Liver (tissue), 9 donors: ENCODE measurements around the gene TBC1D5. TPM values are rescaled to one million over a fixed set of nuclear protein-coding genes. Genes with fewer than 3 reads are reported as not detected.

ENCODE experiments used
- DNase-seq: peaks from one replicate; pipeline ENCODE4 v3.0.0-alpha.2; 2017; ENCODE audit warnings: low spot score
- H3K27ac ChIP-seq, 2 donors: one replicate each; pipeline ENCODE4 v1.7.0; 2013; ENCODE audit warnings: inconsistent platforms in 2 of 2, low read length in 2 of 2, control low read depth in 1 of 2, low read depth in 1 of 2, mild to moderate bottlenecking in 1 of 2
- H3K27me3 ChIP-seq, 4 donors: one replicate each; pipeline versions ENCODE4 v1.6.1 to v1.7.0; 2013; ENCODE audit warnings: low read length in 3 of 4, inconsistent platforms in 1 of 4, mild to moderate bottlenecking in 1 of 4, moderate library complexity in 1 of 4; ENCODE audit not compliant: control insufficient read depth in 4 of 4, insufficient read depth in 4 of 4
- H3K36me3 ChIP-seq, 4 donors: one replicate each; pipeline versions ENCODE4 v1.6.1 to v1.7.0; 2013; ENCODE audit warnings: low read length in 3 of 4, mild to moderate bottlenecking in 3 of 4, low read depth in 1 of 4, moderate library complexity in 1 of 4; ENCODE audit not compliant: control insufficient read depth in 4 of 4, insufficient read depth in 3 of 4
- H3K4me1 ChIP-seq, 4 donors: one replicate each; pipeline versions ENCODE4 v1.6.1 to v1.7.0; 2013; ENCODE audit warnings: low read length in 3 of 4, mild to moderate bottlenecking in 3 of 4, moderate library complexity in 1 of 4; ENCODE audit not compliant: control insufficient read depth in 4 of 4, insufficient read depth in 4 of 4
- H3K4me3 ChIP-seq, 3 donors: one replicate each; pipeline versions ENCODE4 v1.6.1 to v1.7.0; 2013; ENCODE audit warnings: low read length in 3 of 3, control low read depth in 1 of 3, low read depth in 1 of 3, mild to moderate bottlenecking in 1 of 3
- H3K9ac ChIP-seq, 2 donors: one replicate each; pipeline ENCODE4 v1.7.0; 2013; ENCODE audit warnings: low read length in 2 of 2, mild to moderate bottlenecking in 2 of 2, moderate library complexity in 2 of 2, control low read depth in 1 of 2, low read depth in 1 of 2
- H3K9me3 ChIP-seq, 4 donors: one replicate each; pipeline versions ENCODE4 v1.6.1 to v1.7.0; 2013; ENCODE audit warnings: low read length in 3 of 4; ENCODE audit not compliant: control insufficient read depth in 4 of 4
- CTCF ChIP-seq: fragments of 150-350 bp; IDR thresholded peaks from 2 replicates; pipeline ENCODE4 v1.5.1; 2017; ENCODE audit warnings: improper control_type of control experiment, low read depth, low read length; ENCODE audit not compliant: missing input control
- FOXA1 ChIP-seq: IDR thresholded peaks from 2 replicates; pipeline ENCODE4 v1.6.1; 2016; ENCODE audit warnings: antibody characterized with exemption
- FOXA2 ChIP-seq: IDR thresholded peaks from 2 replicates; pipeline ENCODE4 v1.6.1; 2016; ENCODE audit warnings: antibody characterized with exemption
- GABPA ChIP-seq, 2 donors: IDR thresholded peaks in 1 of 2; conservative IDR thresholded peaks in 1 of 2; 2 replicates each; pipeline ENCODE4 v1.6.1; 2016; ENCODE audit warnings: antibody characterized with exemption in 2 of 2, mild to moderate bottlenecking in 1 of 2, moderate library complexity in 1 of 2
- HNF4A ChIP-seq, 2 donors: conservative IDR thresholded peaks; 2 replicates each; pipeline ENCODE4 v1.6.1; 2016; ENCODE audit warnings: antibody characterized with exemption in 2 of 2, mild to moderate bottlenecking in 2 of 2
- HNF4G ChIP-seq: IDR thresholded peaks from 2 replicates; pipeline ENCODE4 v1.6.1; 2016; ENCODE audit warnings: antibody characterized with exemption
- JUND ChIP-seq, 2 donors: IDR thresholded peaks; 2 replicates each; pipeline ENCODE4 v1.6.1; 2016; ENCODE audit warnings: antibody characterized with exemption in 2 of 2
- NR2F2 ChIP-seq: IDR thresholded peaks from 2 replicates; pipeline ENCODE4 v1.6.1; 2016; ENCODE audit warnings: antibody characterized with exemption
- RAD21 ChIP-seq, 2 donors: IDR thresholded peaks; 2 replicates each; pipeline ENCODE4 v1.6.1; 2016; ENCODE audit warnings: antibody characterized with exemption in 2 of 2, mild to moderate bottlenecking in 2 of 2
- RXRA ChIP-seq, 2 donors: IDR thresholded peaks; 2 replicates each; pipeline ENCODE4 v1.6.1; 2017 to 2018; ENCODE audit warnings: antibody characterized with exemption in 2 of 2, mild to moderate bottlenecking in 1 of 2
- YY1 ChIP-seq: IDR thresholded peaks from 2 replicates; pipeline ENCODE4 v1.6.1; 2016; ENCODE audit warnings: antibody characterized with exemption, mild to moderate bottlenecking
- WGBS: extraction: QIAGEN DNeasy Blood & Tissue Kit; methylation state at CpG from one replicate; pipeline ENCODE4 v1.1.7; 2013; 5-methylcytosine and 5-hydroxymethylcytosine counted together
- polyA plus RNA-seq, 2 donors: library from polyadenylated mRNA; stranded (reverse) in 1 of 2; unstranded in 1 of 2; fragments of 200-250 nt in 1 of 2; fragments of >200 nt in 1 of 2; fragmentation: Nextera tagmentation in 1 of 2; extraction: Ambion mirVana in 1 of 2; gene quantifications; one replicate each; pipeline versions ENCODE4 v1.2.1 to v1.2.3, GENCODE V29; 2013 to 2015
- total RNA-seq, 2 donors: library from RNA; depleted of rRNA; stranded (reverse); fragments of >200 nt; gene quantifications; one replicate each; pipeline ENCODE4 v1.2.3, GENCODE V29; 2014
- TF ChIP-seq, protein P1 (sequence below): IDR thresholded peaks from 2 replicates; pipeline ENCODE4 v1.6.1; 2016; ENCODE audit warnings: antibody characterized with exemption
- TF ChIP-seq, protein P2 (sequence below): IDR thresholded peaks from 2 replicates; pipeline ENCODE4 v1.6.1; 2016; ENCODE audit warnings: antibody characterized with exemption
- TF ChIP-seq, protein P3 (sequence below): IDR thresholded peaks from 2 replicates; pipeline ENCODE4 v1.6.1; 2016; ENCODE audit warnings: antibody characterized with exemption, mild to moderate bottlenecking
- donor health status: healthy.
- donor health status: healthy.
- donor health status: healthy.
- donor health status: healthy.
- donor health status: healthy.

TBC1D5 gene
- total and polyA plus RNA-seq, 4 donors, result 9.1 to 45.6 (median 25.6) TPM

GRCh38 chr3:17356585-17356984 is 385.8 kb downstream of the TBC1D5 start:
- no peaks in the 10 kb centered on the region for H3K4me1 ChIP-seq
- TF ChIP-seq RAD21 (IDR thresholded peaks at IDR 0.05), result no peak
- no peak for TF ChIP-seq YY1
- TF ChIP-seq FOXA2, result no peak
- TF ChIP-seq RXRA (IDR thresholded peaks at IDR 0.05), result no peak
- no peak for TF ChIP-seq NR2F2
- no peak for TF ChIP-seq FOXA1
- TF ChIP-seq GABPA (IDR thresholded peaks at IDR 0.05 in 1 of 2, conservative IDR thresholded peaks at IDR 0.05 in 1 of 2), result no peak
- DNase-seq, result no peak

DNA sequence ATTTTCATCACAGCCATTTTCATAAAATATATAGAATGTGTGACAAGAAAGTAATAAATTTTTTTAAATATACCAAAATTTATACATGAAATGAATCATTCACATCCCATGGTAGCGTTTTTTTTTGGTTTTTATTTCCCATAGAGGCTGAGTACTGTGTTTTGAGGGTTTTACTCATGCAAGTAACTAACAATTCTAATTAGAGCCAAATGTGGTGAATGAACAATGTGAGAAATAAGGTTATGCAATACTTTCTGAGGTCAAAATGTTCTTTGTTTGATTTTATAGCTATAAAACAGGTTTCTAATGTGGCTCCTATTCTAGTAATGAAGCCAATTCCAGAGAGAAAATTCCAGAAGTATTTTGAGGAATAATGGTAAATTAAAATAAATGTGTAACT is 386.8 kb downstream of the TBC1D5 start:
- no peaks in the 10 kb centered on the region for H3K9me3 ChIP-seq
- no peak overlapping the region for H3K27ac ChIP-seq
- no peaks in the 10 kb centered on the region for H3K4me1 ChIP-seq
- H3K27me3 ChIP-seq, result no peaks in the 10 kb centered on the region
- H3K4me3 ChIP-seq, result no peak overlapping the region
- WGBS, result 91% methylated on average over 1 of the region's 1 CpG
- TF ChIP-seq CTCF (no peak), RAD21 (IDR thresholded peaks at IDR 0.05) (no peak), GABPA (IDR thresholded peaks at IDR 0.05 in 1 of 2, conservative IDR thresholded peaks at IDR 0.05 in 1 of 2) (no peak), JUND (IDR thresholded peaks at IDR 0.05) (no peak), HNF4G (no peak), YY1 (no peak), FOXA1 (no peak), HNF4A (conservative IDR thresholded peaks at IDR 0.05) (no peak), FOXA2 (no peak)
- TF ChIP-seq, protein P1, sequence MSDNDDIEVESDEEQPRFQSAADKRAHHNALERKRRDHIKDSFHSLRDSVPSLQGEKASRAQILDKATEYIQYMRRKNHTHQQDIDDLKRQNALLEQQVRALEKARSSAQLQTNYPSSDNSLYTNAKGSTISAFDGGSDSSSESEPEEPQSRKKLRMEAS, result no peak
- TF ChIP-seq, protein P2, sequence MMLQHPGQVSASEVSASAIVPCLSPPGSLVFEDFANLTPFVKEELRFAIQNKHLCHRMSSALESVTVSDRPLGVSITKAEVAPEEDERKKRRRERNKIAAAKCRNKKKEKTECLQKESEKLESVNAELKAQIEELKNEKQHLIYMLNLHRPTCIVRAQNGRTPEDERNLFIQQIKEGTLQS, result no peak
- TF ChIP-seq, protein P3, sequence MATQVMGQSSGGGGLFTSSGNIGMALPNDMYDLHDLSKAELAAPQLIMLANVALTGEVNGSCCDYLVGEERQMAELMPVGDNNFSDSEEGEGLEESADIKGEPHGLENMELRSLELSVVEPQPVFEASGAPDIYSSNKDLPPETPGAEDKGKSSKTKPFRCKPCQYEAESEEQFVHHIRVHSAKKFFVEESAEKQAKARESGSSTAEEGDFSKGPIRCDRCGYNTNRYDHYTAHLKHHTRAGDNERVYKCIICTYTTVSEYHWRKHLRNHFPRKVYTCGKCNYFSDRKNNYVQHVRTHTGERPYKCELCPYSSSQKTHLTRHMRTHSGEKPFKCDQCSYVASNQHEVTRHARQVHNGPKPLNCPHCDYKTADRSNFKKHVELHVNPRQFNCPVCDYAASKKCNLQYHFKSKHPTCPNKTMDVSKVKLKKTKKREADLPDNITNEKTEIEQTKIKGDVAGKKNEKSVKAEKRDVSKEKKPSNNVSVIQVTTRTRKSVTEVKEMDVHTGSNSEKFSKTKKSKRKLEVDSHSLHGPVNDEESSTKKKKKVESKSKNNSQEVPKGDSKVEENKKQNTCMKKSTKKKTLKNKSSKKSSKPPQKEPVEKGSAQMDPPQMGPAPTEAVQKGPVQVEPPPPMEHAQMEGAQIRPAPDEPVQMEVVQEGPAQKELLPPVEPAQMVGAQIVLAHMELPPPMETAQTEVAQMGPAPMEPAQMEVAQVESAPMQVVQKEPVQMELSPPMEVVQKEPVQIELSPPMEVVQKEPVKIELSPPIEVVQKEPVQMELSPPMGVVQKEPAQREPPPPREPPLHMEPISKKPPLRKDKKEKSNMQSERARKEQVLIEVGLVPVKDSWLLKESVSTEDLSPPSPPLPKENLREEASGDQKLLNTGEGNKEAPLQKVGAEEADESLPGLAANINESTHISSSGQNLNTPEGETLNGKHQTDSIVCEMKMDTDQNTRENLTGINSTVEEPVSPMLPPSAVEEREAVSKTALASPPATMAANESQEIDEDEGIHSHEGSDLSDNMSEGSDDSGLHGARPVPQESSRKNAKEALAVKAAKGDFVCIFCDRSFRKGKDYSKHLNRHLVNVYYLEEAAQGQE, result no peak
- no peak for DNase-seq
- H3K36me3 ChIP-seq, result no peaks in the 10 kb centered on the region
- no peak overlapping the region for H3K9ac ChIP-seq

More at GRCh38 chr3:17356585-17356984, 385.8 kb downstream of the TBC1D5 start:
- H3K9ac ChIP-seq, result no peak overlapping the region
- no peaks in the 10 kb centered on the region for H3K9me3 ChIP-seq
- no peaks in the 10 kb centered on the region for H3K36me3 ChIP-seq
- no peaks in the 10 kb centered on the region for H3K27me3 ChIP-seq
- no peak overlapping the region for H3K27ac ChIP-seq
- no peak overlapping the region for H3K4me3 ChIP-seq
